ENCODE measurements around the gene NEMP1. TPM values are rescaled to one million over a fixed set of nuclear protein-coding genes. Genes with fewer than 3 reads are reported as not detected.

NEMP1 gene
- total RNA-seq, 2 experiments from 2014 or later: 7.2 to 9.9 TPM

- CTCF ChIA-PET: interaction anchor here (1.0 to 7.8 kb wide), 5 partner anchors 15 to 112 kb away, joined by 3 to 63 read pairs (median 5); partner anchors contain the start of gene STAT6
- peak overlapping the region; percentile 85 for H3K4me3 Mint-ChIP-seq
- intact Hi-C loops (cut with DNase I, micrococcal nuclease): loop anchor here (5.0 kb wide), 3 partner anchors 110 to 375 kb away; partner anchors contain the start of gene PRIM1 (in 1 of the 2)
- DNase-seq (peak; percentile 10 to 84 (median 55)), ATAC-seq (ENCODE audit: poor library complexity) (no peak)
- no peaks in the 10 kb centered on the region for H3K36me3 Mint-ChIP-seq (ENCODE audit: low read depth)
- H3K27me3 Mint-ChIP-seq: peaks cover 4% of the 10 kb centered on the region
- H3K4me1 Mint-ChIP-seq (ENCODE audit: low read depth): peaks cover 25% of the 10 kb centered on the region
- H3K9me3 Mint-ChIP-seq: no peaks in the 10 kb centered on the region
- POLR2A ChIA-PET: interaction anchor here (0.8 to 3.0 kb wide), 7 partner anchors 16 to 402 kb away, joined by 3 to 37 read pairs (median 3); partner anchors contain the start of genes NACA, NEMP1 and STAT6
- H3K27me3 ChIP-seq (ENCODE audit: control insufficient read depth in 1 of 2, insufficient read depth in 2 of 2, low read length in 2 of 2): no peaks in the 10 kb centered on the region
- peak overlapping the region; percentile 43 for H3K27ac Mint-ChIP-seq
- H3K4me3 ChIP-seq (ENCODE audit: low read length): peak overlapping the region; percentile 67
- no peaks in the 10 kb centered on the region for H3K36me3 ChIP-seq (ENCODE audit: insufficient read depth, low read length)
- H3K9me3 ChIP-seq (ENCODE audit: control insufficient read depth in 1 of 2, insufficient read depth in 1 of 2, low read length in 2 of 2): no peaks in the 10 kb centered on the region
- H3K27ac ChIP-seq (ENCODE audit: low read depth in 1 of 2, low read length in 2 of 2): peak overlapping the region in 1 of 2 donors; percentile 41
- peaks cover 28% of the 10 kb centered on the region for H3K4me1 ChIP-seq (ENCODE audit: insufficient read depth, low read length)
- TF ChIP-seq CTCF (IDR thresholded peaks at IDR 0.05): peak; percentile 23
These were observed 48.6 kb upstream of the NEMP1 start for GRCh38 chr12:57127101-57127725.

GRCh38 chr12:57126561-57126960 is 48.0 kb upstream of the NEMP1 start:
- no peak overlapping the region for H3K27ac ChIP-seq (ENCODE audit: low read depth in 1 of 2, low read length in 2 of 2)
- H3K4me1 ChIP-seq (ENCODE audit: insufficient read depth, low read length): peaks cover 28% of the 10 kb centered on the region
- ATAC-seq (ENCODE audit: poor library complexity) (no peak), DNase-seq (no peak)
- intact Hi-C loops (cut with DNase I, micrococcal nuclease): loop anchor here (5.0 kb wide), 3 partner anchors 111 to 374 kb away; partner anchors contain the start of gene PRIM1 (in 1 of the 2)
- no peaks in the 10 kb centered on the region for H3K36me3 ChIP-seq (ENCODE audit: insufficient read depth, low read length)
- TF ChIP-seq CTCF (IDR thresholded peaks at IDR 0.05): no peak
- H3K9me3 ChIP-seq (ENCODE audit: control insufficient read depth in 1 of 2, insufficient read depth in 1 of 2, low read length in 2 of 2): no peaks in the 10 kb centered on the region
- Mint-ChIP-seq H3K27ac (no peak overlapping the region), H3K4me1 (ENCODE audit: low read depth) (peaks cover 25% of the 10 kb centered on the region), H3K27me3 (peaks cover 4% of the 10 kb centered on the region), H3K9me3 (no peaks in the 10 kb centered on the region), H3K4me3 (peak overlapping the region; percentile 85), H3K36me3 (ENCODE audit: low read depth) (no peaks in the 10 kb centered on the region)
- ChIA-PET CTCF (interaction anchor here (1.0 to 7.8 kb wide), 4 partner anchors 14 to 112 kb away, joined by 3 to 63 read pairs (median 12); partner anchors contain the start of gene STAT6), POLR2A (interaction anchor here (1.4 to 3.0 kb wide), 3 partner anchors 15 to 116 kb away, joined by 3 to 37 read pairs (median 4); partner anchors contain the start of genes NEMP1 and STAT6)
- no peak overlapping the region for H3K4me3 ChIP-seq (ENCODE audit: low read length)
- no peaks in the 10 kb centered on the region for H3K27me3 ChIP-seq (ENCODE audit: control insufficient read depth in 1 of 2, insufficient read depth in 2 of 2, low read length in 2 of 2)

- H3K27ac Mint-ChIP-seq: no peak overlapping the region
- H3K27ac ChIP-seq (ENCODE audit: low read depth in 1 of 2, low read length in 2 of 2): no peak overlapping the region
- H3K4me3 ChIP-seq (ENCODE audit: low read length): no peak overlapping the region
- intact Hi-C loops (cut with DNase I, micrococcal nuclease): loop anchor here (5.0 kb wide), 3 partner anchors 111 to 374 kb away; partner anchors contain the start of gene PRIM1 (in 1 of the 2)
- H3K9me3 ChIP-seq (ENCODE audit: control insufficient read depth in 1 of 2, insufficient read depth in 1 of 2, low read length in 2 of 2): no peaks in the 10 kb centered on the region
- H3K9me3 Mint-ChIP-seq: no peaks in the 10 kb centered on the region
- peak overlapping the region; percentile 23 for H3K4me3 Mint-ChIP-seq
- peaks cover 25% of the 10 kb centered on the region for H3K4me1 Mint-ChIP-seq (ENCODE audit: low read depth)
- H3K27me3 ChIP-seq (ENCODE audit: control insufficient read depth in 1 of 2, insufficient read depth in 2 of 2, low read length in 2 of 2): no peaks in the 10 kb centered on the region
- no peaks in the 10 kb centered on the region for H3K36me3 Mint-ChIP-seq (ENCODE audit: low read depth)
- no peak for TF ChIP-seq CTCF (IDR thresholded peaks at IDR 0.05)
- ChIA-PET POLR2A (interaction anchor here (0.7 to 3.0 kb wide), 3 partner anchors 15 to 767 kb away, joined by 3 to 37 read pairs (median 5); partner anchors contain the start of genes NEMP1 and STAT6), CTCF (interaction anchor here (1.0 to 7.8 kb wide), 6 partner anchors 14 to 113 kb away, joined by 3 to 63 read pairs (median 5); partner anchors contain the start of gene STAT6)
- ATAC-seq (ENCODE audit: poor library complexity): no peak
- DNase-seq: no peak
- H3K27me3 Mint-ChIP-seq: peaks cover 4% of the 10 kb centered on the region
- H3K4me1 ChIP-seq (ENCODE audit: insufficient read depth, low read length): peaks cover 28% of the 10 kb centered on the region
- H3K36me3 ChIP-seq (ENCODE audit: insufficient read depth, low read length): no peaks in the 10 kb centered on the region
These were observed 47.5 kb upstream of the NEMP1 start for GRCh38 chr12:57126061-57126460.
